Keratinocyte (primary cell): ENCODE results near the gene MGME1. TPM values are rescaled to one million over a fixed set of nuclear protein-coding genes. Genes with fewer than 3 reads are reported as not detected.

Source experiments
- DNase-seq: peaks from one replicate; pipeline ENCODE4 v3.0.0-alpha.2; 2011; ENCODE audit warnings: low read depth, missing footprints, low spot score
- FAIRE-seq: peaks from 2 replicates; lab custom pipeline; 2011; peaks lifted over from hg19 to GRCh38; lab: Jason Lieb, UNC
- H2AFZ ChIP-seq: 2 replicates; pipeline ENCODE4 v1.6.0; 2012; ENCODE audit warnings: low read length, control low read depth, inconsistent platforms; ENCODE audit not compliant: control insufficient read depth
- H3K27ac ChIP-seq: 2 replicates; pipeline ENCODE4 v1.5.1; 2011; ENCODE audit warnings: low read length; ENCODE audit not compliant: control insufficient read depth, insufficient read depth
- H3K27me3 ChIP-seq: 3 replicates; pipeline ENCODE4 v1.6.0; 2011; ENCODE audit warnings: low read length; ENCODE audit not compliant: control insufficient read depth, insufficient read depth; ENCODE audit errors: extremely low read depth
- H3K36me3 ChIP-seq, 2 experiments: 2 replicates in 1 of 2; 3 replicates in 1 of 2; pipeline ENCODE4 v1.5.1; 2011; ENCODE audit warnings: low read length in 2 of 2, mild to moderate bottlenecking in 1 of 2; ENCODE audit not compliant: control insufficient read depth in 2 of 2, insufficient read depth in 2 of 2; ENCODE audit errors: extremely low read depth in 1 of 2
- H3K4me1 ChIP-seq: 3 replicates; pipeline ENCODE4 v1.5.1; 2011; ENCODE audit warnings: low read length; ENCODE audit not compliant: control insufficient read depth, insufficient read depth; ENCODE audit errors: extremely low read depth
- H3K4me2 ChIP-seq: 3 replicates; pipeline ENCODE4 v1.6.0; 2011; ENCODE audit warnings: low read depth, low read length; ENCODE audit not compliant: control insufficient read depth, insufficient read depth; ENCODE audit errors: extremely low read depth
- H3K4me3 ChIP-seq, 3 experiments: fragments of 200-600 bp in 1 of 3; sonication (generic) in 1 of 3; 2 replicates in 2 of 3; 3 replicates in 1 of 3; pipeline ENCODE4 v1.5.1; 2011 to 2016; ENCODE audit warnings: low read length in 3 of 3, mild to moderate bottlenecking in 3 of 3, control low read depth in 2 of 3, inconsistent platforms in 1 of 3, low read depth in 1 of 3, mixed read lengths in 1 of 3, mixed run types in 1 of 3, moderate library complexity in 1 of 3; ENCODE audit not compliant: control insufficient read depth in 2 of 3, insufficient read depth in 2 of 3; ENCODE audit errors: extremely low read depth in 1 of 3
- H3K79me2 ChIP-seq: 2 replicates; pipeline ENCODE4 v1.6.0; 2012; ENCODE audit warnings: low read length; ENCODE audit not compliant: control insufficient read depth, insufficient read depth
- H3K9ac ChIP-seq: 3 replicates; pipeline ENCODE4 v1.6.0; 2011; ENCODE audit warnings: low read length; ENCODE audit not compliant: control insufficient read depth, insufficient read depth; ENCODE audit errors: extremely low read depth
- H3K9me1 ChIP-seq: 3 replicates; pipeline ENCODE4 v1.6.0; 2011; ENCODE audit warnings: low read length; ENCODE audit not compliant: control insufficient read depth, insufficient read depth; ENCODE audit errors: extremely low read depth
- H3K9me3 ChIP-seq: 2 replicates; pipeline ENCODE4 v1.5.1; 2012; ENCODE audit warnings: low read depth, low read length; ENCODE audit not compliant: control insufficient read depth
- H4K20me1 ChIP-seq: 3 replicates; pipeline ENCODE4 v1.6.0; 2011; ENCODE audit warnings: low read length; ENCODE audit not compliant: control insufficient read depth, insufficient read depth; ENCODE audit errors: extremely low read depth
- CTCF ChIP-seq, 3 experiments: IDR thresholded peaks in 1 of 3; conservative IDR thresholded peaks in 1 of 3; optimal IDR thresholded peaks in 1 of 3; 2 replicates in 2 of 3; 3 replicates in 1 of 3; pipeline versions ENCODE3 to v1.5.1; 2011; ENCODE audit warnings: low read length in 3 of 3, mild to moderate bottlenecking in 3 of 3, moderate library complexity in 2 of 3, control low read depth in 1 of 3, inconsistent platforms in 1 of 3; ENCODE audit not compliant: insufficient read depth in 2 of 3; ENCODE audit errors: extremely low read depth in 1 of 3
- EZH2 ChIP-seq: IDR thresholded peaks from one replicate; pipeline ENCODE4 v1.6.1; 2012; ENCODE audit warnings: inconsistent platforms, mild to moderate bottlenecking, low read length, moderate library complexity
- dilution Hi-C: fragments of 300-500 bp; cut with MboI; formaldehyde crosslinking; loops from one replicate; pipeline ENCODE4 v1.7.0; 2020; ENCODE audit warnings: low sequenced_read_pairs; ENCODE audit not compliant: extremely low pct_ligation_motif_present
- polyA plus RNA-seq, 5 experiments: library from polyadenylated mRNA; depleted of rRNA in 3 of 5; stranded (reverse) in 3 of 5; stranded (forward) in 1 of 5; unstranded in 1 of 5; fragments of >200 nt; gene quantifications; 1 replicate in 1 of 5; 2 replicates in 3 of 5; 3 replicates in 1 of 5; pipeline versions ENCODE4 v1.2.1 to v1.2.3, GENCODE V29; 2011 to 2012; ENCODE audit warnings: missing spikeins in 2 of 5, low read depth in 1 of 5, low replicate concordance in 1 of 5

Gene MGME1
- polyA plus RNA-seq, 1 donor (not counting 4 experiments of a cell fraction or from before 2014, with no cell fraction given), result 31.6 TPM

- Histone ChIP-seq H2AFZ (no peak overlapping the region), H3K4me3 (no peak overlapping the region), H3K9me1 (no peaks in the 10 kb centered on the region), H3K9ac (no peak overlapping the region), H3K9me3 (no peaks in the 10 kb centered on the region), H3K4me1 (no peaks in the 10 kb centered on the region), H3K4me2 (no peak overlapping the region), H3K36me3 (peaks cover 11 to 15% of the 10 kb centered on the region in 2 experiments), H3K27me3 (no peaks in the 10 kb centered on the region), H3K27ac (no peak overlapping the region), H4K20me1 (no peaks in the 10 kb centered on the region), H3K79me2 (no peaks in the 10 kb centered on the region)
- TF ChIP-seq EZH2, result no peak
- peak; percentile 47 to 78 (median 64) for TF ChIP-seq CTCF (optimal IDR thresholded peaks at IDR 0.05 in 1 of 3, IDR thresholded peaks at IDR 0.05 in 1 of 3, conservative IDR thresholded peaks at IDR 0.05 in 1 of 3; ENCODE audit: extremely low read depth in 1 of 3, insufficient read depth in 2 of 3, low read length in 3 of 3)
- DNase-seq (no peak), FAIRE-seq (no peak)
- dilution Hi-C loops, result no loop called here
These were observed 50.2 kb downstream of the MGME1 start for GRCh38 chr20:18019068-18019467.

GRCh38 chr20:18020931-18021330, 52.1 kb downstream of the MGME1 start:
- H3K27me3 ChIP-seq, result no peaks in the 10 kb centered on the region
- TF ChIP-seq EZH2 (no peak), CTCF (optimal IDR thresholded peaks at IDR 0.05 in 1 of 3, IDR thresholded peaks at IDR 0.05 in 1 of 3, conservative IDR thresholded peaks at IDR 0.05 in 1 of 3; ENCODE audit: extremely low read depth in 1 of 3, insufficient read depth in 2 of 3, low read length in 3 of 3) (peak in 1 of 3 experiments; percentile 2)

More at GRCh38 chr20:18020931-18021330, 52.1 kb downstream of the MGME1 start:
- Histone ChIP-seq H3K4me1 (no peaks in the 10 kb centered on the region), H3K9me1 (no peaks in the 10 kb centered on the region), H3K27ac (no peak overlapping the region), H3K79me2 (no peaks in the 10 kb centered on the region), H3K9me3 (no peaks in the 10 kb centered on the region), H3K4me2 (no peak overlapping the region), H3K36me3 (peaks cover 14 to 22% of the 10 kb centered on the region in 2 experiments), H3K9ac (no peak overlapping the region), H2AFZ (no peak overlapping the region), H3K4me3 (no peak overlapping the region), H4K20me1 (no peaks in the 10 kb centered on the region)
- dilution Hi-C loops, result no loop called here
- no peak for FAIRE-seq
- DNase-seq, result no peak
